Smooth muscle cell (in vitro differentiated cells): ENCODE results near the gene KLHL41. TPM values are rescaled to one million over a fixed set of nuclear protein-coding genes. Genes with fewer than 3 reads are reported as not detected.
A peak's percentile ranks its signal among the peaks of the same experiment; 100 is the strongest.
"Not testable (repeated sequence)": the region's sequence is repeated elsewhere in the genome, so short reads cannot be mapped to it uniquely, and the experiment has no call there.

ENCODE experiments used
- DNase-seq: peaks from one replicate; lab custom pipeline; 2025; ENCODE audit not compliant: unreplicated experiment; lab: John Stamatoyannopoulos, UW
- H2AFZ ChIP-seq: fragments of 200-600 bp; sonication (generic); 2 replicates; pipeline ENCODE4 v1.6.0; 2016; ENCODE audit warnings: antibody characterized with exemption, low read depth, mild to moderate bottlenecking
- H3F3A ChIP-seq: fragments of 200-600 bp; sonication (generic); 2 replicates; pipeline ENCODE4 v1.6.0; 2017; ENCODE audit warnings: antibody characterized with exemption, low read depth
- H3K27ac ChIP-seq: fragments of 200-600 bp; sonication (generic); 2 replicates; pipeline ENCODE4 v1.5.1; 2016; ENCODE audit warnings: low read depth, mild to moderate bottlenecking
- H3K27me3 ChIP-seq: fragments of 200-600 bp; sonication (generic); 2 replicates; pipeline ENCODE4 v1.6.1; 2016; ENCODE audit warnings: low read depth, mild to moderate bottlenecking
- H3K36me3 ChIP-seq: fragments of 200-600 bp; sonication (generic); 2 replicates; pipeline ENCODE4 v1.5.1; 2016; ENCODE audit warnings: low read depth
- H3K4me1 ChIP-seq: fragments of 200-600 bp; sonication (generic); 2 replicates; pipeline ENCODE4 v1.5.1; 2016; ENCODE audit warnings: low read depth
- H3K4me2 ChIP-seq: fragments of 200-600 bp; sonication (generic); 2 replicates; pipeline ENCODE4 v1.6.0; 2016; ENCODE audit warnings: mild to moderate bottlenecking
- H3K4me3 ChIP-seq: fragments of 200-600 bp; sonication (generic); 2 replicates; pipeline ENCODE4 v1.5.1; 2016; ENCODE audit warnings: mild to moderate bottlenecking
- H3K79me2 ChIP-seq: fragments of 200-600 bp; sonication (generic); 2 replicates; pipeline ENCODE4 v1.6.0; 2016; ENCODE audit warnings: low read depth, mild to moderate bottlenecking
- H3K9ac ChIP-seq: fragments of 200-600 bp; sonication (generic); 2 replicates; pipeline ENCODE4 v1.6.0; 2016; ENCODE audit warnings: low read depth
- H3K9me3 ChIP-seq: fragments of 200-600 bp; sonication (generic); replicated peaks from 2 replicates; pipeline ENCODE4 v1.5.1; 2016; ENCODE audit warnings: low read depth
- H4K20me1 ChIP-seq: fragments of 200-600 bp; sonication (generic); 2 replicates; pipeline ENCODE4 v1.6.0; 2016; ENCODE audit warnings: low read depth
- CTCF ChIP-seq: fragments of 200-600 bp; sonication (generic); IDR thresholded peaks from 2 replicates; pipeline ENCODE4 v1.5.1; 2017; ENCODE audit warnings: borderline replicate concordance, mild to moderate bottlenecking, antibody characterized with exemption; ENCODE audit not compliant: insufficient read depth, poor library complexity, severe bottlenecking
- WGBS: methylation state at CpG from one replicate; pipeline ENCODE4 v1.1.7; 2016; ENCODE audit warnings: low lambda C conversion rate; 5-methylcytosine and 5-hydroxymethylcytosine counted together
- polyA plus RNA-seq: library from polyadenylated mRNA; unstranded; fragments of >200 nt; fragmentation: Nextera tagmentation; extraction: Ambion mirVana; gene quantifications from 2 replicates; pipeline ENCODE4 v1.2.1, GENCODE V29; 2016
- total RNA-seq: library from RNA; depleted of rRNA; stranded (reverse); fragments of >200 nt; gene quantifications from 2 replicates; pipeline ENCODE4 v1.2.3, GENCODE V29; 2014

KLHL41 gene
- total and polyA plus RNA-seq, 2 experiments from 2014 or later = not detected

GRCh38 chr2:169511818-169512217, 2.3 kb downstream of the KLHL41 start:
- no peak for TF ChIP-seq CTCF

GRCh38 chr2:169512525-169512924, 3.0 kb downstream of the KLHL41 start:
- no peak for DNase-seq
- H4K20me1 ChIP-seq = no peaks in the 10 kb centered on the region
- H3K4me2 ChIP-seq = peak overlapping the region; percentile 47
- no peak overlapping the region for H3K4me3 ChIP-seq
- peaks cover 22% of the 10 kb centered on the region for H3K4me1 ChIP-seq
- H3K9ac ChIP-seq = no peak overlapping the region
- no peak overlapping the region for H3K27ac ChIP-seq
- no peak for TF ChIP-seq CTCF
- no peaks in the 10 kb centered on the region for H3K9me3 ChIP-seq
- no peaks in the 10 kb centered on the region for H3K79me2 ChIP-seq
- H2AFZ ChIP-seq = no peak overlapping the region
- H3K27me3 ChIP-seq = no peaks in the 10 kb centered on the region
- WGBS = 40% methylated on average over 2 of the region's 2 CpGs
- peaks cover 9% of the 10 kb centered on the region for H3F3A ChIP-seq
- no peaks in the 10 kb centered on the region for H3K36me3 ChIP-seq

More at GRCh38 chr2:169511818-169512217, 2.3 kb downstream of the KLHL41 start:
- Histone ChIP-seq H3K27me3 (no peaks in the 10 kb centered on the region), H2AFZ (no peak overlapping the region), H3F3A (peaks cover 9% of the 10 kb centered on the region), H3K9ac (no peak overlapping the region), H3K27ac (no peak overlapping the region), H4K20me1 (no peaks in the 10 kb centered on the region), H3K4me1 (peaks cover 22% of the 10 kb centered on the region), H3K4me2 (peak overlapping the region; percentile 48), H3K4me3 (no peak overlapping the region), H3K79me2 (no peaks in the 10 kb centered on the region), H3K9me3 (no peaks in the 10 kb centered on the region), H3K36me3 (no peaks in the 10 kb centered on the region)
- no peak for DNase-seq
- 22% methylated on average over 1 of the region's 1 CpG for WGBS

- WGBS = 93% methylated on average over 1 of the region's 1 CpG
- DNase-seq = no peak
- peaks cover 22% of the 10 kb centered on the region for H3K4me1 ChIP-seq
- TF ChIP-seq CTCF = no peak
- no peak overlapping the region for H3K27ac ChIP-seq
- no peaks in the 10 kb centered on the region for H3K9me3 ChIP-seq
- no peak overlapping the region for H3K4me3 ChIP-seq
- no peak overlapping the region for H2AFZ ChIP-seq
- H3K36me3 ChIP-seq = no peaks in the 10 kb centered on the region
- no peaks in the 10 kb centered on the region for H3K79me2 ChIP-seq
- peaks cover 9% of the 10 kb centered on the region for H3F3A ChIP-seq
- no peaks in the 10 kb centered on the region for H3K27me3 ChIP-seq
- H3K9ac ChIP-seq = no peak overlapping the region
- no peak overlapping the region for H3K4me2 ChIP-seq
- H4K20me1 ChIP-seq = no peaks in the 10 kb centered on the region
Measured at GRCh38 chr2:169513094-169513493, 3.6 kb downstream of the KLHL41 start.

GRCh38 chr2:169513926-169514325, 4.4 kb downstream of the KLHL41 start:
- H3K4me3 ChIP-seq = no peak overlapping the region
- no peak overlapping the region for H2AFZ ChIP-seq
- no peaks in the 10 kb centered on the region for H3K9me3 ChIP-seq
- H3K79me2 ChIP-seq = no peaks in the 10 kb centered on the region
- no peak overlapping the region for H3K9ac ChIP-seq
- H3K4me1 ChIP-seq = peaks cover 20% of the 10 kb centered on the region
- 88% methylated on average over 3 of the region's 3 CpGs for WGBS
- DNase-seq = no peak
- no peaks in the 10 kb centered on the region for H4K20me1 ChIP-seq
- H3K27me3 ChIP-seq = no peaks in the 10 kb centered on the region
- no peaks in the 10 kb centered on the region for H3K36me3 ChIP-seq
- no peak overlapping the region for H3K27ac ChIP-seq
- H3F3A ChIP-seq = peaks cover 6% of the 10 kb centered on the region
- no peak overlapping the region for H3K4me2 ChIP-seq
- TF ChIP-seq CTCF = no peak

DNA sequence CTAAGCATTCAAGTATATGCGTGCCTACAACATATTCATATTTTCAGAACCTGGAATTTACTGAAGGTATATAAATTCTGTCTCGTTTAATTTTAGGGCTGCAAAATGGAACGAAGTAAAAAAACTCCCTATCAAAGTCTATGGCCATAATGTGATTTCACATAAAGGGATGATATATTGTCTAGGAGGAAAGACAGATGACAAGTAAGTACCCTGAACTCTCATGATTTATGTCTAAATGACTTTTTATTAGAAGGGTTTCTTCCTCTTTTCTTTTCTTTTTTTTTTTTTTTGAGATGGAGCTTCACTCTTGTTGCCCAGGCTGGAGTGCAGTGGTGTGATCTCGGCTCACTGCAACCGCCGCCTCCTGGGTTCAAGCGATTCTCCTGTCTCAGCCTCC, 5.3 kb downstream of the KLHL41 start:
- H3K27ac ChIP-seq, H3F3A ChIP-seq, H3K79me2 ChIP-seq, H4K20me1 ChIP-seq, H2AFZ ChIP-seq, DNase-seq, H3K9me3 ChIP-seq, H3K27me3 ChIP-seq, H3K9ac ChIP-seq, H3K36me3 ChIP-seq, H3K4me2 ChIP-seq, H3K4me3 ChIP-seq: not testable (repeated sequence)
- H3K4me1 ChIP-seq = peaks cover 11% of the 10 kb centered on the region
- WGBS = 96% methylated on average over 7 of the region's 7 CpGs

DNA sequence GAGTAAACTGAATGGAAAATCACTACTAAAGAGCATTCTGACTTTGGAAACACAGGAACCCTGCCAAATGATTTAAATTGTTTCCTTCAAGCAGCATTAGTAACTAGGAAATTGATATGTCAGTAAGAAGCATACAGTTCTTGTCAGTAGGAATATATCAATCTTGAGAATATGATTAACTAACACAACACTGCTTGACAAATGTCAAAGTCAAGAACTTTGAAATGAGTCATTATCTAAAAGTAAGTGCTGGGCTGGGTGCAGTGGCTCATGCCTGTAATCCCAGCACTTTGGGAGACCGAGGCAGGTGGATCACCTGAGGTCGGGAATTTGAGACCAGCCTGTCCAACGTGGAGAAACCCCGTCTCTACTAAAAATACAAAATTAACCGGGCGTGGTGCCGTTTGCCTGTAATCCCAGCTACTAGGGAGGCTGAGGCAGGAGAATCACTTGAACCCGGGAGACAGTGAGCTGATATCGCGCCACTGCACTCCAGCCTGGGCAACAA, 7.0 kb downstream of the KLHL41 start:
- 89% methylated on average over 10 of the region's 10 CpGs for WGBS
- not testable (repeated sequence) for H3K4me3 ChIP-seq, H4K20me1 ChIP-seq, H3K9ac ChIP-seq, H2AFZ ChIP-seq, DNase-seq, H3F3A ChIP-seq, H3K4me1 ChIP-seq, H3K4me2 ChIP-seq, H3K27me3 ChIP-seq, H3K9me3 ChIP-seq, H3K79me2 ChIP-seq, H3K36me3 ChIP-seq, H3K27ac ChIP-seq
